Ishikawa (cell line): ENCODE measurements around the gene ATOH7.

Experiments
- MAX ChIP-seq: IDR thresholded peaks from 2 replicates; pipeline ENCODE4 v1.6.1; 2012
- NFIC ChIP-seq: IDR thresholded peaks from 2 replicates; pipeline ENCODE4 v1.6.1; 2012

DNA sequence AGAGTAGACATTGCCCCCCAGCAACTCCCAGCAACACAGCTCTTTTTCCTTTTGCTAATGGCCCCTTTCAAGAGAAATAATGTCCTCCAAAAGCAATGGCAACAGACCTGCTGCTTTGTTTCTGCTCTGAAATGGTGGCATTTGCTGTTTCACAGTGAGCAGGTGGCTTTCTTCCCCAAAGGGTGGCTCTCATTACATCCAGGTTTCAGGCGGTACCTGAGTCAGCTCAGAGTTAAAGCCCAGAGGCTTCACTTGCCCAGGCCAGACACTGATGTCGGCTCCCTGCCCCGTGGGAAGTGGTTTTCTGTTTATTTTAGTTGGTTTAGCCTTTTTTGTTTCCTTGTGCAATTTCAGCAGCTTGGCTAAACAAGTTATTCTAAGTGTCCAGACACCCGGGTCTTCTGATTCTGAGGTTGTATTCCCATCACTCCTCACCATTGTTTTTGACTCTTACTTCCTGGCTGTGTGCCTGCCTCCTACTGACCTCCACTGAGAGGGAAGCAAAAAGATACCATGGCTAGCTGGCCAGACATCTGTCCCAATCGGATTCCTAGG, 7.8 kb upstream of the ATOH7 start:
- TF ChIP-seq MAX (no peak), NFIC (no peak)
